Activated CD4-positive, CD25-positive, alpha-beta regulatory T cell treated with anti-CD3 and anti-CD28 coated beads, Interleukin-2, amount 50 U/mL, for 72 hours (primary cell): ENCODE measurements around the gene KIRREL3.

Experiments
- DNase-seq: peaks from one replicate; pipeline ENCODE4 v3.0.0; 2021

The KIRREL3 gene

GRCh38 chr11:126949066-126949891 lies 51.3 kb downstream of the KIRREL3 start:
- DNase-seq = no peak

DNA sequence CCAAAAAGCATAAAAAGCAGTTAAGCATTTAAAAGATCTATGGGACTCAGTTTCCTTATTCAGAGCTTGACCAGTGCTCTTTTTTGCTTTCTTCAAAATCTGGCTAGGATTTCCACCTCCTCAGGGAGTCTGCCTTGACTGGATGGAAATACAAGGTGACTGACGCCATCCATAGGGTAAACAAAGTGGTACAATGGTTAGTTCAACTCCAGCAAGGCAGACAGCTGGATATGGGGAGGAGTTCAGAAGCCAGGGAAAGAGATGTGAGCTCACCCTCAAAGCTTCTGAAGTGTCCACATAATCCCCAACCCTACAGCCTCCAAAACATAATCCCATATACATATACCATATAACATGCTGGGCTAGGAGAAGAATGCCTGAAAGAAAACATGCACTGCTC lies 52.0 kb downstream of the KIRREL3 start:
- no peak for DNase-seq

DNA sequence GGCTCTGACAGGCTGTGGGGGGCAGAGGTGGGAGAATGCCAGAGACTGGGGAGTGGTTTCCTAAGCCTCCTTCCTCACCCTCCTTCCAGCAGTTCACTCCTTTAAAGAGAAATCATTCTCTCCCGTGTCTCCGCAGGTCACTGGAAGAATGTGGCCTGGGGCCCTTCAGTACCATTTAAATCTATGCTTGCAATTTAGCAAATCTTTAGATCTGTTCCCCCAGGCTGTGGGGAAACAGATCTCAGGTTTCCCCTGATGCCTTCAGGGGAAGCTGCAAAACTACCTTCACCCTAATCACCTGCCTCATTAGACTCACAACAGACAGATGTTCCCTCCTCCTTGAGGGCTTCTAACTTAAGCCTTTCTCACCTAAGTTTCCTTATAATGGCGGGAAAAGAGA lies 55.3 kb downstream of the KIRREL3 start:
- no peak for DNase-seq

DNA sequence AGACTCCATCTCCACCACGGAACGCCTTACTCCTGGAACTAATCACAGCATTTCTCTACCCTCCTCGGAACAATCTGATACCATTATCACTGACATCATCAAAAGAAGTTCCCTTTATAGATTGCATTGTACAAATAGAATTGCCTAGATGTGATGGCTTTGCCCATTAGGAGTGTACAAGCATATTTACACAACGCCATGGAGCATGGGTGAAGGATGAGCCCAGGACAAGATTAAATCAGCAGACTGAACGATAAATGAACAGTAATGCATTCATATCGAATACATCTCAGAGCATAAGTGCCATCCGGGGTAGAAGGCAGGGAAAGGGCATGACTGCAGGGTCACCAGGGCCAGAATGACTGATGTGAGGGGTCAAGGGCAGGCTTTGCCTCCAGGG lies 57.3 kb downstream of the KIRREL3 start:
- no peak for DNase-seq

GRCh38 chr11:126942146-126942545 lies 58.4 kb downstream of the KIRREL3 start:
- no peak for DNase-seq

DNA sequence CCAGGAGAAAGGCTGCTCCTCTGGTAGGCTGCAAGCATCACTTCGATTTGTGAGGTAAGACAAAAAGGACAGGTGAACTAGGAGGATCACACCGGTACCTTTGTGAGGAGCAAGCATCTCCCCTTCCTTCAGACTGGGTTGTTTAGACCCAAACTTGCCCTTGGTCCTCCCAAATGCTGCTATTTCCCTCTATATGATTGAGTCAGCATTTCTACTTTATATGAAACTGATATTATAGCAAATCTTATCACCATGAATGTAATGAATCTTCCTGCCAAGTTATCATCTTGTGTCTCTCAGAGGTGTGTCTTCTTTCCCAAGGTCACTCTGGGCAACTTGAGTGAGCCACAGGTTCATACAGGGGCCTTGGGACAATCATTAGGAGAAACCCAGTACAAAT lies 61.0 kb downstream of the KIRREL3 start:
- DNase-seq = no peak

- DNase-seq = no peak
Observed at GRCh38 chr11:126938718-126939117, 61.9 kb downstream of the KIRREL3 start.

- no peak for DNase-seq
Observed at GRCh38 chr11:126930091-126930841, 70.3 kb downstream of the KIRREL3 start.

GRCh38 chr11:126929179-126930061 lies 71.2 kb downstream of the KIRREL3 start:
- no peak for DNase-seq

DNA sequence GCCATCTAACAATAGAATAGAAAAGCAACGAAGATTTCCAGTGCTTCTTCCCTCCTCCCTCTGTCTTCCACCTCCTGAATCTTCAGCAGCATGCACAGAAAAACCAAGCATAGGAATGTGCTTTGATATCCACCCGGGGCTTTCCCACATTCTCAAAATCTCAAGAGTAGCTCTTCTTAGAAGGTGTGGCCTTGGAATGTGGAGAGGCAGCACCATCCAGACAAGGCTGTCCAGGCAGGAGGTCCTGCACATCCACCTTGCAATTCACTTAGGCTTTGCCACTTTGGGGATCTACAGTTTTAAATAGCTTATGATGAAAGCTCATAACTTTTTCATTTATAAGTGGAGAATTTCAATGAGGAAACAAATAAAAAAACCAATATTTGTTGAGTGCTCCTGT lies 72.9 kb downstream of the KIRREL3 start:
- DNase-seq = no peak

- no peak for DNase-seq
Observed at GRCh38 chr11:126926376-126926791, 74.2 kb downstream of the KIRREL3 start.

GRCh38 chr11:126925321-126926093 lies 75.1 kb downstream of the KIRREL3 start:
- no peak for DNase-seq

GRCh38 chr11:126924376-126925040 lies 76.1 kb downstream of the KIRREL3 start:
- DNase-seq = no peak

DNA sequence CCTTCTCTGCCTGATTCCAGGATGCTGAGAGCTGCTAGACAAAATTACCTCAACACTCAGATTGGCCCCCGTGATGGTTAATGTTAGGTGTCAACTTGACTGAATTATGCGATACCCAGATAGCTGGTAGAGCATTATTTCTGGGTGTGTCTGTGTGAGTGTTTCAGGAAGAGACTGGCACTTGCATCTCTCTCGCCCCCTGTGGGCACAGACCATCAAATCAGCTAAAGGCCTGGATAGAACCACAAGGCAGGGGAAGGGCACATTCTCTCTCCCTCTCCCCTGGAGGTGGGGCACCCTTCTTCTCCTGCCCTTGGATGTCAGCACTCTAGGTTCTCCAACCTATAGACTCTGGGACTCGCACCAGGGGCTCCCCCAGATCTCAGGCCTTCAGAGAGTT lies 79.7 kb downstream of the KIRREL3 start:
- no peak for DNase-seq

DNA sequence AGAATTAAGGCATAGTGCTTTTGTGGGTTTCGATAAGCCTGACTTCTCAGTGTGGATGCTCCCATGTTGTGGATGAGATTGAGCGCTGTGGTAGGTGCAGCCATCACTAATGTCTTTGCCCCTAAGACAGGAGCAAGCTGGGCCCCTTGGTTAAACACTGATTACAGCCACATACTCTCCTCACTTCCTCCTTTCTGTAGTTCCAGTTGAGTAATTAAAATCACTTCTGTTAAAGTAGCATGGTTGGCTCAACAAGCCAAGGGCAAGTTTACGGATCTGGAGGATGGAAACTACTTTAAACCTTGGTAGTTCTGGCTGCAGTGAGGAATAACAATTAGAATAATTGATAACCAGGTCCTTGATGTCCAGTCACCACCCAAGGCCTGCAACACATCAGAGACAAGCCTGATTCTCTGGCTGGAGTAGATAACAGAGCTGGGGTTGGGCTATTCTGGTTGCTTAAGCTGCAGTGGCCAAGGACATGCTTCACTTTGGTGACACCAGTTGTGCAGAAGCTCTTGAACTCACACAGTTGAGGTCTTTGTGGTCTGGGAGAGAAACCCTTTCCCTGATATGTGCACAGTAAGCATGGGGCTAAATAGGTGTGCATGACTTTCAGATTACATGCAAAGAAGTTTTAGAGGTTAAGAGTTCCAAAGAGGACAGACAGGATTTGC lies 81.3 kb downstream of the KIRREL3 start:
- no peak for DNase-seq

GRCh38 chr11:126918556-126918955 lies 82.0 kb downstream of the KIRREL3 start:
- no peak for DNase-seq

- no peak for DNase-seq
Observed at GRCh38 chr11:126917531-126918204, 82.9 kb downstream of the KIRREL3 start.

- no peak for DNase-seq
Observed at GRCh38 chr11:126915430-126915829, 85.1 kb downstream of the KIRREL3 start.

- no peak for DNase-seq
Observed at GRCh38 chr11:126914941-126915340, 85.6 kb downstream of the KIRREL3 start.

GRCh38 chr11:126914166-126914565 lies 86.4 kb downstream of the KIRREL3 start:
- DNase-seq = no peak

DNA sequence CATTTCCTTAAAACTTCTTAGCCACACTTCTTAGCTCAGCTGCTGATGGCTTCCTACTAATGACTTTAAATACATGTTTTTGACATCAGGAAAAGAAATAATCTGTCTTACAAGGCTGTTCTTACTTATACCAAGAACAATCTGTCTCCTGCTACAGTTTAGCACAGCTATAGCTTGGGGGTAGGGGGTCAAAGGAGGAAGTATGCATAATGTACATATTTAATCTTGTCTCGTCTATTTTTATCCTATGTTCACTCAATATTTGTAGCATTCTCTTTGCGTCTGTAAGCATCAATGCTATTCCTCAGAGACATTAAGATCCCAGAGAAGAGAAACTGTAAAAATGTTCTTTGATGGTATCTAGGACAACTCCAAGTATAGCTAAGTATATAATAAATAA lies 96.0 kb downstream of the KIRREL3 start:
- DNase-seq = no peak
